Smooth muscle cell of the pulmonary artery (primary cell): ENCODE data around the gene TCF7. TPM values are rescaled to one million over a fixed set of nuclear protein-coding genes. Genes with fewer than 3 reads are reported as not detected.

Experiments
- total RNA-seq: library from RNA; depleted of rRNA; stranded (reverse); fragments of >200 nt; gene quantifications from 2 replicates; pipeline ENCODE4 v1.2.3, GENCODE V29; 2014

The TCF7 gene
- 0.40 and 0.98 TPM in 2 replicates for total RNA-seq

DNA sequence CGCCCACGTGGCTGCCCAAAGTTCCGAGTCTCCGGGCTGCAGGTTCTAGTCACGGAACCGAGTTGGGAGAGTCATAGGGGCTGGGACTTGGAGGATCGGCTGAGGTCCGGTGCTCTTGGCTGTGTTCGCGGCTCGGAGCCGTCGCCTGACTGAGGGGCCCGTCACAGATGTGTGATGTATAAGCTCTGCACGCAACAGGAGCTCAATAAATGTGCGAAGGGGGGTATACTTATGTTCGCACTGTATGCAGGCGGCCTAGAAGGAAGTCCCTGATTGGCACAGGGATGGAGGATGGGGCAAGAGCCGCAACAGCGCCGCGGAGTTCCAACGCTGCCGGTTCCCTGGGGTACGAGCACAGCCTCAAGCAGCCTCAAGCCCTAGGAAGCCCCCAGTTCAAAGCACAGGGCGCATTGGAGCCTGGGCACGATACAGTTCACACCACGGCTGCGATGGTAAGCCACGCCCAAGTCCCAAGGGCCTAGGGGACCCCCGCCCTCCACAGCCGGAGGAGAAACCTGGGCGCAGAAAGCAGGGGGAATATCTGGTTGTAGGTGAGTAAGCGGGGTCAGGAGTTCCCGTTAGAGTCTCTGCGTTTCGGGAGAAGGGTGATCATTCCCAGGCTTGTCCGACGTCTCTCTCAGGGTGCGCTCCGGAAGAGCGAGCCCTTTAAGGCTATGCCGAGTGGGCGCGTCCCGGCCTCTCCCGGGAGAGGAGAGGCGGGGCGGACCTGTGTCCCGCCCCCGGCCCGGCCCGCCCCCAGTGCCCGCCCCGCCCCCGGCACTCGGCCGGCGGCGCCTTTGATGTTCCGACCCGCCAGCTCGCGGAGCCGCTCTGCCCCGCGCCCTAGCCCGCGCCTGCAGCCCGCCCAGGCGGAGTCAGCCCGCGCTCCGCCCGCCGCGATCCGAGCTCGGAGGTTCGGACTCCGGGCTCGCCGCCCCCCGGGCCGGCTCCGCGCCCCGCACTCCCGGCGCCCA lies at the start of gene TCF7:
TSS of gene TCF7 (plus strand) at position 780 of the 974 bp plus-strand sequence. CDS start 226 bp downstream, outside the sequence.

DNA sequence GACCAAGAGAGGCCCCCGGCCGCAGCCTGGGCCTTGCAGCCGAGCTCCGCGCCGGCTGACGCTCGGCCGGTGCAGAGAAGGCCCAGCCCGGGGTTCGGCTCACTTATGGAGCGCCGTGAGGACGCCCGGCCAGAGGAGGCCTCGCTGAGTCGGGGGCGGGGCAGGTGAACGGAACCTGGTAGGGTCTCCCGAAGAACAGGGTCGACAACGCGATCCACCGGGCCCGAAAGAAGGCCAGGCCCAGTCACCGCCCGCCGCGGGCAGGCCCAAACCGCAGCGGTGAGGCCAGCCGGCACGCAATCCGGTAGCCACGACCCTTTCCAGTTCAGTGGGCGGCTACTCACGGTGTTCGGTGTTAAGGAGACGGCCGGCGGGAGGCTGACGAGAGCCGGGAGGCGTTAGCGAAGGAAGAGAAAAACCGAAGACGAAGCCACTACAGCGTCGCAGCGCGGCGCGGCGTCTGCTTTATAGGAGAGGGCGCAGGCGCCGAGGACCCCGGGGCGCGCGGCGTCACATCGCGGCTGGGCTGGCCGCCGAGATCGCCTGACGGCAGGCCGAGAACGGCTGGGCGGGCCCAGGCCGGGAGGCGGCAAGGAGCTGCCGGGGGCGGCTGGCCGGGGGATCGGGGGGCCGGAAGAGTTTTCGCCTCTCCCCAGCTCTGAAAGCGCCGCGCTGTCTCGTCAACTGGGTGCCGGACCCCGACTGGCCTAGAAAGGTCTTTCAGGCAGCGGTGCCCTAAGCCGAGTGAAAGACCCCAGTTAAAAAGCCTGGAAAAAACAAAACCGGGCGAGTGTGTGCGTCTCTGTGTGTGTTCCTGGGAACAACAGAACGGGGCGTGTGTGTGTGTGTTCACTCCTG lies 62.3 kb downstream of the TCF7 start, which contains the start of gene SKP1:
TSS of gene SKP1 (minus strand) at position 440 of the 858 bp plus-strand sequence. CDS start 2,928 bp downstream, outside the sequence.

Other genes starting within 250 kb of the TCF7 start
- 74.2 and 84.6 TPM in 2 replicates for gene C5orf15, start 146.1 kb upstream of the TCF7 start, total RNA-seq
- gene VDAC1, start 109.7 kb upstream of the TCF7 start, total RNA-seq: 438 and 451 TPM in 2 replicates
- 377 and 406 TPM in 2 replicates for gene SKP1, start 62.3 kb downstream of the TCF7 start, total RNA-seq
- 68.2 and 70.4 TPM in 2 replicates for gene PPP2CA, start 111.4 kb downstream of the TCF7 start, total RNA-seq